Chondrocyte (in vitro differentiated cells): ENCODE measurements around the gene NR1H3. TPM values are rescaled to one million over a fixed set of nuclear protein-coding genes. Genes with fewer than 3 reads are reported as not detected.

Source experiments
- DNase-seq: peaks from one replicate; pipeline ENCODE4 v3.0.0; 2021; ENCODE audit warnings: mixed read lengths, low spot score
- H3K27ac Mint-ChIP-seq: one replicate; pipeline ENCODE4 v1.8.0; 2021; ENCODE audit warnings: mild to moderate bottlenecking, moderate library complexity, mixed read lengths; ENCODE audit not compliant: unreplicated experiment
- H3K27me3 Mint-ChIP-seq: 2 replicates; pipeline ENCODE4 v1.8.0; 2021; ENCODE audit warnings: low read depth, mixed read lengths
- H3K36me3 Mint-ChIP-seq: 2 replicates; pipeline ENCODE4 v1.8.0; 2021; ENCODE audit warnings: low read depth, mixed read lengths
- H3K4me1 Mint-ChIP-seq: 2 replicates; pipeline ENCODE4 v1.8.0; 2021; ENCODE audit warnings: low read depth, mild to moderate bottlenecking, mixed read lengths
- H3K4me3 Mint-ChIP-seq: one replicate; pipeline ENCODE4 v1.8.0; 2021; ENCODE audit warnings: mild to moderate bottlenecking, moderate library complexity, mixed read lengths; ENCODE audit not compliant: unreplicated experiment
- H3K9me3 Mint-ChIP-seq: 2 replicates; pipeline ENCODE4 v1.8.0; 2021; ENCODE audit warnings: low read depth, mixed read lengths
- CTCF ChIP-seq: fragments of 200-600 bp; sonication (generic); IDR thresholded peaks from 2 replicates; pipeline ENCODE4 v1.5.0; 2021; ENCODE audit warnings: antibody characterized with exemption, mild to moderate bottlenecking, moderate library complexity
- total RNA-seq: library from RNA; stranded (reverse); gene quantifications from 3 replicates; pipeline ENCODE4 v1.2.1, GENCODE V29; 2021

Gene NR1H3
- total RNA-seq, 1 donor from 2014 or later = 3.2 TPM

- Mint-ChIP-seq H3K4me3 (no peak overlapping the region), H3K27ac (no peak overlapping the region)
- DNase-seq = no peak
Observed at GRCh38 chr11:47317064-47317828, 59.5 kb downstream of the NR1H3 start.

GRCh38 chr11:47318166-47318565 is 60.4 kb downstream of the NR1H3 start:
- Mint-ChIP-seq H3K4me1 (no peaks in the 10 kb centered on the region), H3K27me3 (no peaks in the 10 kb centered on the region), H3K4me3 (no peak overlapping the region), H3K36me3 (peaks cover 19% of the 10 kb centered on the region), H3K9me3 (no peaks in the 10 kb centered on the region), H3K27ac (no peak overlapping the region)
- TF ChIP-seq CTCF = no peak
- no peak for DNase-seq

More at GRCh38 chr11:47317064-47317828, 59.5 kb downstream of the NR1H3 start:
- Mint-ChIP-seq H3K27me3 (no peaks in the 10 kb centered on the region), H3K9me3 (no peaks in the 10 kb centered on the region), H3K4me1 (no peaks in the 10 kb centered on the region), H3K36me3 (peaks cover 17% of the 10 kb centered on the region)
- TF ChIP-seq CTCF = no peak

Other genes with a start within 250 kb of the NR1H3 start
- gene ARFGAP2, start 81.1 kb upstream of the NR1H3 start, total RNA-seq = 48.4 to 55.6 TPM (median 51.1 TPM) in 3 replicates
- gene PACSIN3, start 71.6 kb upstream of the NR1H3 start, total RNA-seq = 45.0 to 69.4 TPM (median 65.3 TPM) in 3 replicates
- gene DDB2, start 43.0 kb upstream of the NR1H3 start, total RNA-seq = 45.0 to 51.3 TPM (median 49.1 TPM) in 3 replicates
- 35.3 to 54.5 TPM (median 36.1 TPM) in 3 replicates for gene ACP2, start 9.2 kb upstream of the NR1H3 start, total RNA-seq
- gene MADD, start 12.1 kb downstream of the NR1H3 start, total RNA-seq = 28.3 to 32.1 TPM (median 29.6 TPM) in 3 replicates
- gene MYBPC3, start 94.7 kb downstream of the NR1H3 start, total RNA-seq = not detected in 3 replicates
- gene SPI1, start 120.6 kb downstream of the NR1H3 start, total RNA-seq = not detected in 3 replicates
- 113 to 124 TPM (median 120 TPM) in 3 replicates for gene SLC39A13, start 150.6 kb downstream of the NR1H3 start, total RNA-seq
- 100 to 139 TPM (median 108 TPM) in 3 replicates for gene PSMC3, start 168.4 kb downstream of the NR1H3 start, total RNA-seq
- gene RAPSN, start 191.1 kb downstream of the NR1H3 start, total RNA-seq = 0.33 to 0.35 TPM (median 0.34 TPM) in 3 replicates